ENCODE results near the gene KIAA1217. TPM values are rescaled to one million over a fixed set of nuclear protein-coding genes. Genes with fewer than 3 reads are reported as not detected.

The KIAA1217 gene
- total and polyA plus RNA-seq, 2 donors from 2014 or later = 10.4 to 63.8 TPM

GRCh38 chr10:24278176-24278889 lies 69.4 kb downstream of the KIAA1217 start:
- DNase-seq = no peak
- FAIRE-seq = no peak
- Histone ChIP-seq H3K9me3 (ENCODE audit: control insufficient read depth in 2 of 3, insufficient read depth in 1 of 3, low read length in 3 of 3) (peaks cover 0 to 7% (median 0%) of the 10 kb centered on the region in 3 donors), H3K27ac (ENCODE audit: low read depth in 2 of 2, low read length in 2 of 2) (peak overlapping the region in 1 of 2 donors; percentile 26), H3K4me3 (ENCODE audit: low read length in 3 of 3) (no peak overlapping the region), H3K36me3 (ENCODE audit: control insufficient read depth in 2 of 3, insufficient read depth in 3 of 3, low read length in 3 of 3) (no peaks in the 10 kb centered on the region), H3K4me1 (ENCODE audit: control insufficient read depth in 2 of 3, insufficient read depth in 2 of 3, low read depth in 1 of 3, low read length in 3 of 3) (no peaks in the 10 kb centered on the region), H3K27me3 (ENCODE audit: control insufficient read depth, insufficient read depth, low read length) (no peaks in the 10 kb centered on the region), H3K9ac (ENCODE audit: low read length in 3 of 3) (no peak overlapping the region)
- TF ChIP-seq, protein P1, sequence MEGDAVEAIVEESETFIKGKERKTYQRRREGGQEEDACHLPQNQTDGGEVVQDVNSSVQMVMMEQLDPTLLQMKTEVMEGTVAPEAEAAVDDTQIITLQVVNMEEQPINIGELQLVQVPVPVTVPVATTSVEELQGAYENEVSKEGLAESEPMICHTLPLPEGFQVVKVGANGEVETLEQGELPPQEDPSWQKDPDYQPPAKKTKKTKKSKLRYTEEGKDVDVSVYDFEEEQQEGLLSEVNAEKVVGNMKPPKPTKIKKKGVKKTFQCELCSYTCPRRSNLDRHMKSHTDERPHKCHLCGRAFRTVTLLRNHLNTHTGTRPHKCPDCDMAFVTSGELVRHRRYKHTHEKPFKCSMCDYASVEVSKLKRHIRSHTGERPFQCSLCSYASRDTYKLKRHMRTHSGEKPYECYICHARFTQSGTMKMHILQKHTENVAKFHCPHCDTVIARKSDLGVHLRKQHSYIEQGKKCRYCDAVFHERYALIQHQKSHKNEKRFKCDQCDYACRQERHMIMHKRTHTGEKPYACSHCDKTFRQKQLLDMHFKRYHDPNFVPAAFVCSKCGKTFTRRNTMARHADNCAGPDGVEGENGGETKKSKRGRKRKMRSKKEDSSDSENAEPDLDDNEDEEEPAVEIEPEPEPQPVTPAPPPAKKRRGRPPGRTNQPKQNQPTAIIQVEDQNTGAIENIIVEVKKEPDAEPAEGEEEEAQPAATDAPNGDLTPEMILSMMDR (IDR thresholded peaks at IDR 0.05; ENCODE audit: borderline replicate concordance, extremely low read depth, insufficient read depth) = no peak
- intact Hi-C loops (cut with DNase I) = no loop called here

DNA sequence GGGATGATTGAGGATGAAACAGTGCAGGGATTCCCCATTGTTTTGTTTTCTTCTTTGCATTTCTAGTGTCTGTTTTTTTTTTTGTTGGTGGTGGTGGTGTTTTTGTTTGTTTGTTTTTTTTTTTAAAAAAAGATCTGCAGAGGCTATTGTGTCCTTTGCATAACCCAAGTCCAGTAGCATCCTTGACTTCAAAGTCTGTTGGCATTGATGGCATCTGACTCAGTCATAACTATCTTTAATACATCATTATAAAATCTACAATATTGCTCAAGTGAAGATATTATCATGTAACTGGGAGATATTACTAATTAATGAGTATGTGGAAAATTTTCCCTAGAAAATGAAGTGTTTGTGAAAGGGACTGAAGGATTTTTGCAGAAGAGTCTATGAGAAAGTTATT lies 70.2 kb downstream of the KIAA1217 start:
- Histone ChIP-seq H3K4me1 (ENCODE audit: control insufficient read depth in 2 of 3, insufficient read depth in 2 of 3, low read depth in 1 of 3, low read length in 3 of 3) (no peaks in the 10 kb centered on the region), H3K27me3 (ENCODE audit: control insufficient read depth, insufficient read depth, low read length) (no peaks in the 10 kb centered on the region), H3K36me3 (ENCODE audit: control insufficient read depth in 2 of 3, insufficient read depth in 3 of 3, low read length in 3 of 3) (no peaks in the 10 kb centered on the region), H3K9me3 (ENCODE audit: control insufficient read depth in 2 of 3, insufficient read depth in 1 of 3, low read length in 3 of 3) (peaks cover 0 to 7% (median 0%) of the 10 kb centered on the region in 3 donors), H3K4me3 (ENCODE audit: low read length in 3 of 3) (no peak overlapping the region), H3K27ac (ENCODE audit: low read depth in 2 of 2, low read length in 2 of 2) (no peak overlapping the region), H3K9ac (ENCODE audit: low read length in 3 of 3) (no peak overlapping the region)
- no peak for FAIRE-seq
- intact Hi-C loops (cut with DNase I) = no loop called here
- DNase-seq = no peak
- TF ChIP-seq, protein P1 (IDR thresholded peaks at IDR 0.05; ENCODE audit: borderline replicate concordance, extremely low read depth, insufficient read depth) = no peak

DNA sequence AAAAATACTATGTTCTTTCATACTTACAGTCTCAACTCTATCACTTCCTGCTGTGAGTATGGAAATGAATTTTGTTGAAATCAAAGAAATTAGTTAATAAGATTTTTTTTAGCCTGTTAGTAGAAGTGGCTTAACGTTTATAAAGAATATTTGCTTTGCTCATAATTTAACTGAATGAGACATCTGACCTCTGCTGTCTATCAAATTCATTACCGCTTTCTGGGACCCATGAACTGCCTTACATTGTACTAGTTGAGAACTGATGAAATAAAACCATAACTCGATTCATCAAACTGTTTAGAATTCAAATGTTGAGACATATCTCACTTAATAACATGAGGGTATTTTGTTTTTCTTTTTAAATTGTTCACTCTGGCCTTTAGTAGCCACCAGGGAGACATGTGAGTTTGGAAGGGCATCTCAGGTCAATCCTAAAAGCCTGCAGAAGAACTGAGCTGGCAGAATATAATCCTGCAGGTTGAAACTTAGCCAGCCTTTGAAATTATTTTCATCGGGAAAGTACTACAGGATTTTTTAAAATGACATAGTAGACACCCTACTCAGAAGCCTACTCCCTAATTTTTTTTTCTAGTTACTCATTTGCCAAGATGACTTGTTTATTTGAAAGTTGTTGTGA lies 78.7 kb downstream of the KIAA1217 start:
- Histone ChIP-seq H3K9ac (ENCODE audit: low read length in 3 of 3) (no peak overlapping the region), H3K9me3 (ENCODE audit: control insufficient read depth in 2 of 3, insufficient read depth in 1 of 3, low read length in 3 of 3) (no peaks in the 10 kb centered on the region), H3K4me3 (ENCODE audit: low read length in 3 of 3) (no peak overlapping the region), H3K36me3 (ENCODE audit: control insufficient read depth in 2 of 3, insufficient read depth in 3 of 3, low read length in 3 of 3) (no peaks in the 10 kb centered on the region), H3K4me1 (ENCODE audit: control insufficient read depth in 2 of 3, insufficient read depth in 2 of 3, low read depth in 1 of 3, low read length in 3 of 3) (no peaks in the 10 kb centered on the region), H3K27me3 (ENCODE audit: control insufficient read depth, insufficient read depth, low read length) (no peaks in the 10 kb centered on the region), H3K27ac (ENCODE audit: low read depth in 2 of 2, low read length in 2 of 2) (no peak overlapping the region)
- FAIRE-seq (no peak), DNase-seq (no peak)
- TF ChIP-seq, protein P1 (IDR thresholded peaks at IDR 0.05; ENCODE audit: borderline replicate concordance, extremely low read depth, insufficient read depth) = no peak
- intact Hi-C loops (cut with DNase I) = no loop called here

Data from kidney (tissue), 14 donors.